Cardiac muscle cell (in vitro differentiated cells and primary cell): Measurements from ENCODE around the gene PLCXD3. TPM values are rescaled to one million over a fixed set of nuclear protein-coding genes. Genes with fewer than 3 reads are reported as not detected.

ENCODE experiments used
- DNase-seq, 2 donors: peaks; one replicate each; pipeline versions ENCODE4 v3.0.0 to v3.0.0-alpha.2; 2010 to 2017; ENCODE audit warnings: low read depth in 1 of 2, low spot score in 1 of 2
- H3K27ac ChIP-seq: fragments of 200-600 bp; sonication (generic); 2 replicates; pipeline ENCODE4 v1.5.1; 2016
- H3K27me3 ChIP-seq: fragments of 200-600 bp; sonication (generic); 2 replicates; pipeline ENCODE4 v1.6.0; 2016; ENCODE audit warnings: control low read depth
- H3K36me3 ChIP-seq: fragments of 200-600 bp; sonication (generic); 2 replicates; pipeline ENCODE4 v1.5.1; 2016; ENCODE audit warnings: control low read depth
- H3K4me1 ChIP-seq: fragments of 200-600 bp; sonication (generic); 2 replicates; pipeline ENCODE4 v1.8.1; 2017; ENCODE audit warnings: low read depth, mild to moderate bottlenecking, mixed run types
- H3K4me3 ChIP-seq: fragments of 200-600 bp; sonication (generic); 2 replicates; pipeline ENCODE4 v1.5.1; 2016; ENCODE audit warnings: mild to moderate bottlenecking
- H3K9me3 ChIP-seq: fragments of 200-600 bp; sonication (generic); 2 replicates; pipeline ENCODE4 v1.5.1; 2017; ENCODE audit warnings: low read depth, mild to moderate bottlenecking, control low read depth
- CTCF ChIP-seq: IDR thresholded peaks from 2 replicates; pipeline ENCODE4 v1.5.1; 2012; ENCODE audit warnings: low read depth, mild to moderate bottlenecking, low read length
- polyA plus RNA-seq: library from polyadenylated mRNA; unstranded; fragments of >200 nt; fragmentation: Nextera tagmentation; extraction: Ambion mirVana; gene quantifications from 2 replicates; pipeline ENCODE4 v1.2.1, GENCODE V29; 2016
- total RNA-seq: library from RNA; depleted of rRNA; stranded (reverse); fragments of >200 nt; gene quantifications from 2 replicates; pipeline ENCODE4 v1.2.3, GENCODE V29; 2016

PLCXD3 gene
- total and polyA plus RNA-seq, 2 experiments from 2014 or later, result 7.9 to 58.6 TPM

GRCh38 chr5:41402845-41403244 is 107.6 kb downstream of the PLCXD3 start:
- Histone ChIP-seq H3K4me3 (no peak overlapping the region), H3K36me3 (no peaks in the 10 kb centered on the region), H3K27me3 (no peaks in the 10 kb centered on the region), H3K9me3 (no peaks in the 10 kb centered on the region), H3K4me1 (peaks cover 16% of the 10 kb centered on the region), H3K27ac (no peak overlapping the region)
- no peak for TF ChIP-seq CTCF
- no peak for DNase-seq

GRCh38 chr5:41399839-41400238 is 110.6 kb downstream of the PLCXD3 start:
- no peak for TF ChIP-seq CTCF
- peaks cover 2% of the 10 kb centered on the region for H3K4me1 ChIP-seq
- no peak for DNase-seq
- no peaks in the 10 kb centered on the region for H3K27me3 ChIP-seq
- H3K36me3 ChIP-seq, result no peaks in the 10 kb centered on the region
- no peak overlapping the region for H3K4me3 ChIP-seq
- H3K27ac ChIP-seq, result no peak overlapping the region
- no peaks in the 10 kb centered on the region for H3K9me3 ChIP-seq

GRCh38 chr5:41392016-41392415 is 118.4 kb downstream of the PLCXD3 start:
- H3K4me1 ChIP-seq, result peaks cover 12% of the 10 kb centered on the region
- H3K27me3 ChIP-seq, result no peaks in the 10 kb centered on the region
- DNase-seq, result no peak
- no peak overlapping the region for H3K4me3 ChIP-seq
- H3K9me3 ChIP-seq, result no peaks in the 10 kb centered on the region
- H3K36me3 ChIP-seq, result no peaks in the 10 kb centered on the region
- no peak for TF ChIP-seq CTCF
- no peak overlapping the region for H3K27ac ChIP-seq

GRCh38 chr5:41374631-41375030 is 135.8 kb downstream of the PLCXD3 start:
- no peaks in the 10 kb centered on the region for H3K27me3 ChIP-seq
- H3K4me3 ChIP-seq, result no peak overlapping the region
- no peak for TF ChIP-seq CTCF
- H3K27ac ChIP-seq, result peak overlapping the region; percentile 34
- DNase-seq, result no peak
- no peaks in the 10 kb centered on the region for H3K9me3 ChIP-seq
- H3K36me3 ChIP-seq, result no peaks in the 10 kb centered on the region
- H3K4me1 ChIP-seq, result peaks cover 52% of the 10 kb centered on the region

- H3K27me3 ChIP-seq, result no peaks in the 10 kb centered on the region
- no peaks in the 10 kb centered on the region for H3K36me3 ChIP-seq
- H3K27ac ChIP-seq, result peak overlapping the region; percentile 34
- H3K4me3 ChIP-seq, result no peak overlapping the region
- TF ChIP-seq CTCF, result no peak
- no peaks in the 10 kb centered on the region for H3K9me3 ChIP-seq
- no peak for DNase-seq
- peaks cover 44% of the 10 kb centered on the region for H3K4me1 ChIP-seq
Measured at GRCh38 chr5:41373230-41373629, 137.2 kb downstream of the PLCXD3 start.

- Histone ChIP-seq H3K27ac (peak overlapping the region; percentile 91), H3K4me1 (peaks cover 36% of the 10 kb centered on the region), H3K4me3 (no peak overlapping the region), H3K9me3 (no peaks in the 10 kb centered on the region), H3K36me3 (no peaks in the 10 kb centered on the region), H3K27me3 (no peaks in the 10 kb centered on the region)
- peak in 1 of 2 donors; percentile 57 for DNase-seq
- TF ChIP-seq CTCF, result no peak
Measured at GRCh38 chr5:41371738-41372137, 138.7 kb downstream of the PLCXD3 start.
